IMR-90 (cell line): Measurements from ENCODE around the gene ANKH. TPM values are rescaled to one million over a fixed set of nuclear protein-coding genes. Genes with fewer than 3 reads are reported as not detected.
"Not testable (repeated sequence)": the region's sequence is repeated elsewhere in the genome, so short reads cannot be mapped to it uniquely, and the experiment has no call there.

ENCODE experiments used
- ATAC-seq: fragments of 200-7000 bp; cut with Tn5 transposase; 2 replicates; pipeline ENCODE4 v1.9.1; 2020; ENCODE audit warnings: low read depth, mild to moderate bottlenecking, moderate library complexity
- BruUV-seq: library from RNA; stranded (reverse); fragments of 400-500 nt; replicated peaks from 2 replicates; lab custom pipeline; 2021; lab: Mats Ljungman, UMichigan
- CTCF ChIA-PET: fragments of 300-600 bp; formaldehyde crosslinking; extraction: SDS; loops from one replicate; lab custom pipeline; 2021; ENCODE audit warnings: antibody characterized with exemption; lab: Yijun Ruan, JAX
- POLR2A ChIA-PET: fragments of 300-600 bp; sonication (Branson Sonifier 250); formaldehyde crosslinking; loops from one replicate; lab custom pipeline; 2022; ENCODE audit warnings: antibody characterized with exemption; ENCODE audit not compliant: unreplicated experiment; lab: Charles Lee
- DNase-seq: peaks from one replicate; pipeline ENCODE4 v3.0.0; 2013
- H2AFZ ChIP-seq: replicated peaks from 2 replicates; pipeline ENCODE3; 2013; ENCODE audit warnings: low read length, mild to moderate bottlenecking; ENCODE audit not compliant: poor library complexity
- H2AK5ac ChIP-seq: 2 replicates; pipeline ENCODE4 v1.6.1; 2013; ENCODE audit warnings: low read depth, low read length, inconsistent platforms
- H2AK9ac ChIP-seq: replicated peaks from 2 replicates; pipeline ENCODE3; 2013; ENCODE audit warnings: mild to moderate bottlenecking, low read depth, low read length, moderate library complexity; ENCODE audit not compliant: poor library complexity
- H2BK120ac ChIP-seq: 2 replicates; pipeline ENCODE4 v1.6.1; 2013; ENCODE audit warnings: low read depth, low read length, inconsistent platforms
- H2BK15ac ChIP-seq: 3 replicates; pipeline ENCODE4 v1.6.1; 2013; ENCODE audit warnings: low read depth, low read length, inconsistent platforms
- H2BK20ac ChIP-seq: 2 replicates; pipeline ENCODE4 v1.6.1; 2013; ENCODE audit warnings: low read depth, mild to moderate bottlenecking, inconsistent platforms, low read length, moderate library complexity
- H2BK5ac ChIP-seq: 2 replicates; pipeline ENCODE4 v1.6.1; 2013; ENCODE audit warnings: mild to moderate bottlenecking, low read depth, low read length, inconsistent platforms; ENCODE audit not compliant: poor library complexity, severe bottlenecking
- H3K14ac ChIP-seq: replicated peaks from 2 replicates; pipeline ENCODE4 v1.6.1; 2013; ENCODE audit warnings: low read depth, low read length, inconsistent platforms
- H3K18ac ChIP-seq: 2 replicates; pipeline ENCODE4 v1.6.1; 2013; ENCODE audit warnings: low read depth, low read length, control low read depth
- H3K23ac ChIP-seq: 2 replicates; pipeline ENCODE4 v1.6.1; 2013; ENCODE audit warnings: low read depth, low read length, inconsistent platforms
- H3K27ac ChIP-seq: 2 replicates; pipeline ENCODE4 v1.5.1; 2013; ENCODE audit warnings: mild to moderate bottlenecking, control low read depth, low read length; ENCODE audit not compliant: insufficient read depth
- H3K27me3 ChIP-seq: 2 replicates; pipeline ENCODE4 v1.6.1; 2013; ENCODE audit warnings: low read length; ENCODE audit not compliant: control insufficient read depth, insufficient read depth
- H3K36me3 ChIP-seq: 2 replicates; pipeline ENCODE4 v1.6.1; 2013; ENCODE audit warnings: low read length, mixed read lengths; ENCODE audit not compliant: control insufficient read depth, insufficient read depth
- H3K4ac ChIP-seq: 2 replicates; pipeline ENCODE4 v1.6.1; 2013; ENCODE audit warnings: low read depth, low read length, inconsistent platforms
- H3K4me1 ChIP-seq: 2 replicates; pipeline ENCODE4 v1.6.1; 2013; ENCODE audit warnings: low read length, mixed read lengths; ENCODE audit not compliant: control insufficient read depth, insufficient read depth
- H3K4me2 ChIP-seq: 2 replicates; pipeline ENCODE4 v1.6.1; 2013; ENCODE audit warnings: low read depth, mild to moderate bottlenecking, control low read depth, low read length, moderate library complexity
- H3K4me3 ChIP-seq: 2 replicates; pipeline ENCODE4 v1.5.1; 2013; ENCODE audit warnings: low read depth, mild to moderate bottlenecking, control low read depth, low read length, moderate library complexity; ENCODE audit not compliant: insufficient read depth
- H3K56ac ChIP-seq: 2 replicates; pipeline ENCODE4 v1.6.1; 2013; ENCODE audit warnings: low read length, inconsistent platforms; ENCODE audit not compliant: insufficient read depth; ENCODE audit errors: extremely low read depth
- H3K79me1 ChIP-seq, 2 experiments: 2 replicates each; pipeline ENCODE4 v1.6.1; 2013; ENCODE audit warnings: low read length in 2 of 2, inconsistent platforms in 1 of 2, low read depth in 1 of 2
- H3K9ac ChIP-seq: 2 replicates; pipeline ENCODE4 v1.6.1; 2013; ENCODE audit warnings: low read depth, low read length, control low read depth
- H3K9me1 ChIP-seq: 2 replicates; pipeline ENCODE4 v1.6.1; 2013; ENCODE audit warnings: low read length, inconsistent platforms; ENCODE audit not compliant: insufficient read depth
- H3K9me3 ChIP-seq: 2 replicates; pipeline ENCODE4 v1.6.1; 2013; ENCODE audit warnings: low read length; ENCODE audit not compliant: control insufficient read depth, insufficient read depth
- H4K20me1 ChIP-seq: 2 replicates; pipeline ENCODE4 v1.6.1; 2013; ENCODE audit warnings: low read length, inconsistent platforms; ENCODE audit not compliant: insufficient read depth
- H4K5ac ChIP-seq: 2 replicates; pipeline ENCODE4 v1.6.1; 2013; ENCODE audit warnings: mild to moderate bottlenecking, low read depth, low read length, control low read depth
- H4K8ac ChIP-seq, 2 experiments: 2 replicates each; pipeline ENCODE4 v1.6.1; 2013; ENCODE audit warnings: low read depth in 2 of 2, low read length in 2 of 2, control low read depth in 1 of 2, inconsistent platforms in 1 of 2
- H4K91ac ChIP-seq: 2 replicates; pipeline ENCODE4 v1.6.1; 2013; ENCODE audit warnings: low read depth, low read length, inconsistent platforms; ENCODE audit not compliant: insufficient read depth
- MAZ ChIP-seq: IDR thresholded peaks from 2 replicates; pipeline ENCODE4 v1.6.1; 2012; ENCODE audit warnings: low read depth, mild to moderate bottlenecking, low read length, improper control_type of control experiment, moderate library complexity, borderline replicate concordance
- RAD21 ChIP-seq: IDR thresholded peaks from 2 replicates; pipeline ENCODE4 v1.6.1; 2012; ENCODE audit warnings: low read length, improper control_type of control experiment
- WGBS, 2 experiments: methylation state at CpG; one replicate each; pipeline versions ENCODE4 v1.1.5 to v1.1.7; 2013; ENCODE audit warnings: missing lambda C conversion rate in 2 of 2; ENCODE audit not compliant: insufficient read length in 1 of 2; ENCODE audit errors: extremely low coverage in 2 of 2; 5-methylcytosine and 5-hydroxymethylcytosine counted together
- dilution Hi-C: fragments of 300-500 bp; cut with HindIII; formaldehyde crosslinking; loops from one replicate; pipeline ENCODE4 v1.14.3; 2018; ENCODE audit warnings: low sequenced_read_pairs; ENCODE audit not compliant: unreplicated experiment
- in situ Hi-C: fragments of 300-500 bp; cut with MboI; formaldehyde crosslinking; loops from 3 replicates; pipeline ENCODE4 v1.14.3; 2019; ENCODE audit warnings: low sequenced_read_pairs, inconsistent platforms, mixed read lengths
- intact Hi-C: fragments of 100-400 bp; cut with micrococcal nuclease; formaldehyde crosslinking; loops from 2 replicates; pipeline ENCODE4 v1.10.0; 2022
- polyA plus RNA-seq, 3 experiments: library from polyadenylated mRNA; depleted of rRNA; stranded (reverse); fragments of >200 nt; gene quantifications; 2 replicates each; pipeline ENCODE4 v1.2.3, GENCODE V29; 2012; ENCODE audit warnings: low replicate concordance in 1 of 3
- total RNA-seq: library from RNA; depleted of rRNA; stranded (reverse); fragments of >200 nt; gene quantifications from 2 replicates; pipeline ENCODE4 v1.2.3, GENCODE V29; 2012

The ANKH gene
- total and polyA plus RNA-seq, 2 of the 4 experiments (the other 2 are of a cell fraction), result 5.2 to 17.2 TPM

- no peak overlapping the region for H2BK20ac ChIP-seq
- H3K27ac ChIP-seq, result no peak overlapping the region
- H4K91ac ChIP-seq, result no peak overlapping the region
- H3K18ac ChIP-seq, result no peak overlapping the region
- dilution Hi-C loops, result no loop called here
- intact Hi-C loops, result no loop called here
- H3K14ac ChIP-seq, result no peak overlapping the region
- POLR2A ChIA-PET, result interaction anchor here (0.7 kb wide), 1 partner anchor 12 kb away, joined by 3 read pairs; no protein-coding TSS in a partner anchor
- peaks cover 5% of the 10 kb centered on the region; the same call in 1 of the 2 replicates for H3K9me1 ChIP-seq
- in situ Hi-C loops, result no loop called here
- H3K4me1 ChIP-seq, result peaks cover 3% of the 10 kb centered on the region
- H2BK15ac ChIP-seq, result 0 out of 3 replicates have a peak overlapping the region, but pooled peaks have one; percentile 23
- ATAC-seq (no peak), DNase-seq (no peak)
- no peak overlapping the region for H3K9ac ChIP-seq
- H2AFZ ChIP-seq, result no peak overlapping the region
- no peak overlapping the region for H3K56ac ChIP-seq
- no peaks in the 10 kb centered on the region for H3K36me3 ChIP-seq
- WGBS, 2 experiments, result no CpG with 5 or more reads among the region's 14 CpGs
- BruUV-seq, result no TSS peak
- TF ChIP-seq MAZ (no peak), RAD21 (no peak)
- no peak overlapping the region for H3K23ac ChIP-seq
- H3K4me3 ChIP-seq, result no peak overlapping the region
- H4K20me1 ChIP-seq, result no peaks in the 10 kb centered on the region
- H3K4me2 ChIP-seq, result no peak overlapping the region
- no peak overlapping the region for H2BK5ac ChIP-seq
- CTCF ChIA-PET, result interaction anchor here (1.0 kb wide), 1 partner anchor 52 kb away, joined by 3 read pairs; no protein-coding TSS in a partner anchor
- H4K8ac ChIP-seq, result no peak overlapping the region
- H2BK120ac ChIP-seq, result no peak overlapping the region
- no peak overlapping the region for H4K5ac ChIP-seq
- H2AK5ac ChIP-seq, result no peak overlapping the region; the same call in 1 of the 2 replicates
- H3K27me3 ChIP-seq, result no peaks in the 10 kb centered on the region
- no peaks in the 10 kb centered on the region for H3K9me3 ChIP-seq
- H3K79me1 ChIP-seq, result 0 out of 4 replicates have a peak, but pooled peaks cover 2 to 8% of the 10 kb centered on the region in 2 experiments
- H3K4ac ChIP-seq, result no peak overlapping the region
- no peak overlapping the region for H2AK9ac ChIP-seq
Measured at GRCh38 chr5:14818931-14819790, 52.4 kb downstream of the ANKH start.

- H3K56ac ChIP-seq, H3K4me2 ChIP-seq, ATAC-seq, H3K23ac ChIP-seq, BruUV-seq, H2BK5ac ChIP-seq, H4K5ac ChIP-seq, H3K9me3 ChIP-seq, H3K4me1 ChIP-seq, in situ Hi-C loops, DNase-seq, POLR2A ChIA-PET, H2AK9ac ChIP-seq, H3K27me3 ChIP-seq, H4K8ac ChIP-seq, CTCF ChIA-PET, H3K18ac ChIP-seq, H4K20me1 ChIP-seq, H3K79me1 ChIP-seq, H2AK5ac ChIP-seq, H4K91ac ChIP-seq, H3K36me3 ChIP-seq, H2BK120ac ChIP-seq, H2BK20ac ChIP-seq, H3K9me1 ChIP-seq, H3K14ac ChIP-seq, H2AFZ ChIP-seq, H2BK15ac ChIP-seq, dilution Hi-C loops, H3K27ac ChIP-seq, H3K4me3 ChIP-seq, intact Hi-C loops, H3K9ac ChIP-seq, H3K4ac ChIP-seq: not testable (repeated sequence)
- WGBS, 2 experiments, result no CpG with 5 or more reads among the region's 2 CpGs
Measured at GRCh38 chr5:14817762-14818136, 53.8 kb downstream of the ANKH start.
